SK-N-SH treated with all-trans-retinoic acid at 6 μM for 48 hours (cell line): Measurements from ENCODE around the gene FNDC8.

Source experiments
- SNAI2 ChIP-seq: fragments of 250-450 bp; sonication (Bioruptor Pico); IDR thresholded peaks from 2 replicates; pipeline ENCODE4 v1.5.0; 2020; ENCODE audit warnings: mild to moderate bottlenecking, moderate library complexity
- TF ChIP-seq, protein P1 (sequence below): fragments of 250-450 bp; sonication (Bioruptor Pico); IDR thresholded peaks from 2 replicates; pipeline ENCODE4 v1.8.0; 2020; ENCODE audit warnings: mild to moderate bottlenecking, moderate library complexity, borderline replicate concordance

DNA sequence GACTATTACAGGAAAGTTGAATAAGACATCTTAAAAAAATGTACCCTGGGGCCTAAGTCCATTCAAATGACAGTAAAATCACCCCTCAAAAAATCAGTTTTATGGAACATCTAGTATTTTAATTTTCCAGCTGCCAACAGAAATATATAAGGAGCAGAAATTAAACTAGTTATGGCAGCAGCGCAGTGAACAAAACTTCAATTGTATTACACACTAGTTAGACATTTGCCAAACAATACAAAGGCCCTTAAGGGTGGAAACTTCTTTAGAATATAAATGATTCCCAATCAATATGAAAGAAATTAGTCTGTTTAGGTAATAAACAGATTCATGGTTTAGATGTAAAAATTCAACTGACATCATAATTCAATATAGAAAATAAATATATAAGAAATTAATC lies 39.8 kb upstream of the FNDC8 start:
- TF ChIP-seq, protein P1, sequence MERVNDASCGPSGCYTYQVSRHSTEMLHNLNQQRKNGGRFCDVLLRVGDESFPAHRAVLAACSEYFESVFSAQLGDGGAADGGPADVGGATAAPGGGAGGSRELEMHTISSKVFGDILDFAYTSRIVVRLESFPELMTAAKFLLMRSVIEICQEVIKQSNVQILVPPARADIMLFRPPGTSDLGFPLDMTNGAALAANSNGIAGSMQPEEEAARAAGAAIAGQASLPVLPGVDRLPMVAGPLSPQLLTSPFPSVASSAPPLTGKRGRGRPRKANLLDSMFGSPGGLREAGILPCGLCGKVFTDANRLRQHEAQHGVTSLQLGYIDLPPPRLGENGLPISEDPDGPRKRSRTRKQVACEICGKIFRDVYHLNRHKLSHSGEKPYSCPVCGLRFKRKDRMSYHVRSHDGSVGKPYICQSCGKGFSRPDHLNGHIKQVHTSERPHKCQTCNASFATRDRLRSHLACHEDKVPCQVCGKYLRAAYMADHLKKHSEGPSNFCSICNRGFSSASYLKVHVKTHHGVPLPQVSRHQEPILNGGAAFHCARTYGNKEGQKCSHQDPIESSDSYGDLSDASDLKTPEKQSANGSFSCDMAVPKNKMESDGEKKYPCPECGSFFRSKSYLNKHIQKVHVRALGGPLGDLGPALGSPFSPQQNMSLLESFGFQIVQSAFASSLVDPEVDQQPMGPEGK (CRISPR knock-in tag) = no peak
- TF ChIP-seq SNAI2 (CRISPR knock-in tag) = no peak
